ENCODE measurements around the gene RBM28.

- TF ChIP-seq YBX1 (IDR thresholded peaks at IDR 0.05) (no peak), CTCF (IDR thresholded peaks at IDR 0.05 in 2 of 3, conservative IDR thresholded peaks at IDR 0.05 in 1 of 3; ENCODE audit: control insufficient read depth in 2 of 3, extremely low read depth in 1 of 3, insufficient read depth in 1 of 3, low read depth in 3 of 3, low read length in 3 of 3) (no peak), E4F1 (IDR thresholded peaks at IDR 0.05; ENCODE audit: borderline replicate concordance, partially characterized antibody) (no peak), POLR2AphosphoS5 (IDR thresholded peaks at IDR 0.05; ENCODE audit: low read length) (no peak), POLR2A (IDR thresholded peaks at IDR 0.05; ENCODE audit: low read depth, low read length) (no peak), SMAD1 (IDR thresholded peaks at IDR 0.05; ENCODE audit: low read depth, partially characterized antibody) (no peak), MEF2B (IDR thresholded peaks at IDR 0.05; ENCODE audit: partially characterized antibody, poor library complexity, severe bottlenecking) (no peak), EP300 (IDR thresholded peaks at IDR 0.05; ENCODE audit: borderline replicate concordance in 1 of 2, control insufficient read depth in 1 of 2, low read depth in 2 of 2, low read length in 2 of 2) (no peak), GABPA (IDR thresholded peaks at IDR 0.05; ENCODE audit: low read depth) (no peak)
- TF ChIP-seq, protein P1, sequence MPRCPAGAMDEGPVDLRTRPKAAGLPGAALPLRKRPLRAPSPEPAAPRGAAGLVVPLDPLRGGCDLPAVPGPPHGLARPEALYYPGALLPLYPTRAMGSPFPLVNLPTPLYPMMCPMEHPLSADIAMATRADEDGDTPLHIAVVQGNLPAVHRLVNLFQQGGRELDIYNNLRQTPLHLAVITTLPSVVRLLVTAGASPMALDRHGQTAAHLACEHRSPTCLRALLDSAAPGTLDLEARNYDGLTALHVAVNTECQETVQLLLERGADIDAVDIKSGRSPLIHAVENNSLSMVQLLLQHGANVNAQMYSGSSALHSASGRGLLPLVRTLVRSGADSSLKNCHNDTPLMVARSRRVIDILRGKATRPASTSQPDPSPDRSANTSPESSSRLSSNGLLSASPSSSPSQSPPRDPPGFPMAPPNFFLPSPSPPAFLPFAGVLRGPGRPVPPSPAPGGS (IDR thresholded peaks at IDR 0.05; ENCODE audit: borderline replicate concordance, insufficient read depth, low read depth, low read length, poor library complexity, severe bottlenecking), result no peak
Measured at GRCh38 chr7:128370491-128370890, 26.8 kb upstream of the RBM28 start.
